ENCODE results near the gene AKAP9.

DNA sequence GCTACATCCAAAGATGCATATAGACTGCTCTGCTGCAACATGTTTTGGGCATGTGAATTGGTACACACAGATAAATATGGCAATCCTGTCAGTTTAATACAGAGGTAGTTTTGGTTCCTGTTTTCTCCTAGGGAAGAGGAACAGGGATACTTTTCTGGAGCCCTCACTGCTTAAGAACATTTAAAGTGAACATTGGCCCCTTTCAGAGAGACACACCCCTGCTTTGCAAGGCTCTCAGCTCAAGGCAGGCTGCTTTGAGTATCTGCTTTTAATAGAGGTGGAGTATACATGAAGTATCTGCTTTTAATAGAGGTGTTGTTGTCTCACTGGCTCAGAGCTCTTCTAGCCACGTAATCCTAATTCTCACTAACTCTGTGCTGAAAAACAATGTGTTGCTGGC, 154.7 kb downstream of the AKAP9 start:
- TF ChIP-seq, protein P1, sequence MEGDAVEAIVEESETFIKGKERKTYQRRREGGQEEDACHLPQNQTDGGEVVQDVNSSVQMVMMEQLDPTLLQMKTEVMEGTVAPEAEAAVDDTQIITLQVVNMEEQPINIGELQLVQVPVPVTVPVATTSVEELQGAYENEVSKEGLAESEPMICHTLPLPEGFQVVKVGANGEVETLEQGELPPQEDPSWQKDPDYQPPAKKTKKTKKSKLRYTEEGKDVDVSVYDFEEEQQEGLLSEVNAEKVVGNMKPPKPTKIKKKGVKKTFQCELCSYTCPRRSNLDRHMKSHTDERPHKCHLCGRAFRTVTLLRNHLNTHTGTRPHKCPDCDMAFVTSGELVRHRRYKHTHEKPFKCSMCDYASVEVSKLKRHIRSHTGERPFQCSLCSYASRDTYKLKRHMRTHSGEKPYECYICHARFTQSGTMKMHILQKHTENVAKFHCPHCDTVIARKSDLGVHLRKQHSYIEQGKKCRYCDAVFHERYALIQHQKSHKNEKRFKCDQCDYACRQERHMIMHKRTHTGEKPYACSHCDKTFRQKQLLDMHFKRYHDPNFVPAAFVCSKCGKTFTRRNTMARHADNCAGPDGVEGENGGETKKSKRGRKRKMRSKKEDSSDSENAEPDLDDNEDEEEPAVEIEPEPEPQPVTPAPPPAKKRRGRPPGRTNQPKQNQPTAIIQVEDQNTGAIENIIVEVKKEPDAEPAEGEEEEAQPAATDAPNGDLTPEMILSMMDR (IDR thresholded peaks at IDR 0.05; ENCODE audit: low read depth, low read length, missing input control): no peak
- TF ChIP-seq, protein P2, sequence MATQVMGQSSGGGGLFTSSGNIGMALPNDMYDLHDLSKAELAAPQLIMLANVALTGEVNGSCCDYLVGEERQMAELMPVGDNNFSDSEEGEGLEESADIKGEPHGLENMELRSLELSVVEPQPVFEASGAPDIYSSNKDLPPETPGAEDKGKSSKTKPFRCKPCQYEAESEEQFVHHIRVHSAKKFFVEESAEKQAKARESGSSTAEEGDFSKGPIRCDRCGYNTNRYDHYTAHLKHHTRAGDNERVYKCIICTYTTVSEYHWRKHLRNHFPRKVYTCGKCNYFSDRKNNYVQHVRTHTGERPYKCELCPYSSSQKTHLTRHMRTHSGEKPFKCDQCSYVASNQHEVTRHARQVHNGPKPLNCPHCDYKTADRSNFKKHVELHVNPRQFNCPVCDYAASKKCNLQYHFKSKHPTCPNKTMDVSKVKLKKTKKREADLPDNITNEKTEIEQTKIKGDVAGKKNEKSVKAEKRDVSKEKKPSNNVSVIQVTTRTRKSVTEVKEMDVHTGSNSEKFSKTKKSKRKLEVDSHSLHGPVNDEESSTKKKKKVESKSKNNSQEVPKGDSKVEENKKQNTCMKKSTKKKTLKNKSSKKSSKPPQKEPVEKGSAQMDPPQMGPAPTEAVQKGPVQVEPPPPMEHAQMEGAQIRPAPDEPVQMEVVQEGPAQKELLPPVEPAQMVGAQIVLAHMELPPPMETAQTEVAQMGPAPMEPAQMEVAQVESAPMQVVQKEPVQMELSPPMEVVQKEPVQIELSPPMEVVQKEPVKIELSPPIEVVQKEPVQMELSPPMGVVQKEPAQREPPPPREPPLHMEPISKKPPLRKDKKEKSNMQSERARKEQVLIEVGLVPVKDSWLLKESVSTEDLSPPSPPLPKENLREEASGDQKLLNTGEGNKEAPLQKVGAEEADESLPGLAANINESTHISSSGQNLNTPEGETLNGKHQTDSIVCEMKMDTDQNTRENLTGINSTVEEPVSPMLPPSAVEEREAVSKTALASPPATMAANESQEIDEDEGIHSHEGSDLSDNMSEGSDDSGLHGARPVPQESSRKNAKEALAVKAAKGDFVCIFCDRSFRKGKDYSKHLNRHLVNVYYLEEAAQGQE (IDR thresholded peaks at IDR 0.05): no peak
- no peak for TF ChIP-seq YY1 (IDR thresholded peaks at IDR 0.05)
- TF ChIP-seq SP1 (IDR thresholded peaks at IDR 0.05): no peak
- no peak for TF ChIP-seq HNF4G (IDR thresholded peaks at IDR 0.05)
